ENCODE results near the gene TMEM259. TPM values are rescaled to one million over a fixed set of nuclear protein-coding genes. Genes with fewer than 3 reads are reported as not detected.

Gene TMEM259
- total RNA-seq, 1 donor from 2014 or later = 157 TPM

GRCh38 chr19:1017115-1017905 is 3.6 kb downstream of the TMEM259 start:
- Mint-ChIP-seq H3K27me3 (ENCODE audit: unreplicated experiment) (no peaks in the 10 kb centered on the region), H3K27ac (ENCODE audit: unreplicated experiment) (peak overlapping the region; percentile 77), H3K4me1 (ENCODE audit: unreplicated experiment) (peaks cover 44% of the 10 kb centered on the region), H3K4me3 (ENCODE audit: unreplicated experiment) (peak overlapping the region; percentile 47), H3K9me3 (ENCODE audit: unreplicated experiment) (no peaks in the 10 kb centered on the region), H3K36me3 (ENCODE audit: unreplicated experiment) (peaks cover 2% of the 10 kb centered on the region)
- DNase-seq (ENCODE audit: extremely low spot score, unreplicated experiment) = no peak
- no peak for TF ChIP-seq CTCF (IDR thresholded peaks at IDR 0.05)

- Mint-ChIP-seq H3K27ac (ENCODE audit: unreplicated experiment) (peak overlapping the region; percentile 77), H3K4me1 (ENCODE audit: unreplicated experiment) (peaks cover 42% of the 10 kb centered on the region), H3K9me3 (ENCODE audit: unreplicated experiment) (no peaks in the 10 kb centered on the region), H3K4me3 (ENCODE audit: unreplicated experiment) (peak overlapping the region; percentile 47), H3K36me3 (ENCODE audit: unreplicated experiment) (peaks cover 3% of the 10 kb centered on the region), H3K27me3 (ENCODE audit: unreplicated experiment) (no peaks in the 10 kb centered on the region)
- DNase-seq (ENCODE audit: extremely low spot score, unreplicated experiment) = no peak
- no peak for TF ChIP-seq CTCF (IDR thresholded peaks at IDR 0.05)
These were observed 4.2 kb downstream of the TMEM259 start for GRCh38 chr19:1016647-1017114.

DNA sequence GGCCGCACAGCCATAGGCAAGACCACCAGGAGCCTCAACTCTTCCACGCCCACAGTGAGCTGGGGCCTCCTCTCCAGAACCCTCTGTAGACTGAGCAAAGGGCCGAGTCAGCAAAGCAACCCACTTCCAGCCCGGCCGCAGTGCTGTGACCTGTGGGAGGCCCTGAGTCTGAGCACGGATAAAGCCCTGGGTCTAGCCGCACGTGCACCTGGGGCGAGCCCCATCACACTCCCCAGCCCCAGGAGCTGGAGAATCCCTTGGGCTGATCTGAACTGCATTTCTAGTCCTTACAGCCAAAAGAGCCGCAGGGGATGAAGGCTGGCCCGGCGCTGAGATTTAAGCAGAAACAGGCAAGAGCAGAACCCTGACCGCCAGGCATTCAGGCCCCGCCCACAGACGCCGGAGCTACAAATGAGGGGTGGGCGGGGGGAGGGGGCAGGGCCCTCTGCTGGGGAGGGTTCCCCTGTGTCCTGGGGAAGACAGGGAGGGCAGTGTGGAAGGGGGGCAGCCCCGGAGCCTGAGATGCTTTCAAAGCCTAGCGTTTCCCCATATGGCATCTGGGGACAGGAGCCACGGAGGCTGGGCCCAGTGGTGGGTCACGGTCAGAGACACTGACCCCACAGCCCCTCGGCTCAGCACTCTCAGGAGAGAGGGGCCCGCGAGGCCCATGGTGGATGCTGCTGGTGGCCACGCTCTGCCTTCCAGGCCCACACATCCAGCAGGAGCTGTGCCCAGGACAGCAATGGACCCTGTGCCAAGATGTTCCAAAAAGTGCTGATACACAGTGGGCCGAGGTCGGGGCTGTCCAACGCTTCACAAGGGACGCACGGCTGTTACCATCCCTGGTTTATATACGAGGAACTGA is 4.9 kb downstream of the TMEM259 start:
- peaks cover 3% of the 10 kb centered on the region for H3K36me3 Mint-ChIP-seq (ENCODE audit: unreplicated experiment)
- H3K4me3 Mint-ChIP-seq (ENCODE audit: unreplicated experiment) = no peak overlapping the region
- no peak overlapping the region for H3K27ac Mint-ChIP-seq (ENCODE audit: unreplicated experiment)
- DNase-seq (ENCODE audit: extremely low spot score, unreplicated experiment) = no peak
- H3K9me3 Mint-ChIP-seq (ENCODE audit: unreplicated experiment) = no peaks in the 10 kb centered on the region
- peaks cover 39% of the 10 kb centered on the region for H3K4me1 Mint-ChIP-seq (ENCODE audit: unreplicated experiment)
- TF ChIP-seq CTCF (IDR thresholded peaks at IDR 0.05) = no peak
- H3K27me3 Mint-ChIP-seq (ENCODE audit: unreplicated experiment) = no peaks in the 10 kb centered on the region

DNA sequence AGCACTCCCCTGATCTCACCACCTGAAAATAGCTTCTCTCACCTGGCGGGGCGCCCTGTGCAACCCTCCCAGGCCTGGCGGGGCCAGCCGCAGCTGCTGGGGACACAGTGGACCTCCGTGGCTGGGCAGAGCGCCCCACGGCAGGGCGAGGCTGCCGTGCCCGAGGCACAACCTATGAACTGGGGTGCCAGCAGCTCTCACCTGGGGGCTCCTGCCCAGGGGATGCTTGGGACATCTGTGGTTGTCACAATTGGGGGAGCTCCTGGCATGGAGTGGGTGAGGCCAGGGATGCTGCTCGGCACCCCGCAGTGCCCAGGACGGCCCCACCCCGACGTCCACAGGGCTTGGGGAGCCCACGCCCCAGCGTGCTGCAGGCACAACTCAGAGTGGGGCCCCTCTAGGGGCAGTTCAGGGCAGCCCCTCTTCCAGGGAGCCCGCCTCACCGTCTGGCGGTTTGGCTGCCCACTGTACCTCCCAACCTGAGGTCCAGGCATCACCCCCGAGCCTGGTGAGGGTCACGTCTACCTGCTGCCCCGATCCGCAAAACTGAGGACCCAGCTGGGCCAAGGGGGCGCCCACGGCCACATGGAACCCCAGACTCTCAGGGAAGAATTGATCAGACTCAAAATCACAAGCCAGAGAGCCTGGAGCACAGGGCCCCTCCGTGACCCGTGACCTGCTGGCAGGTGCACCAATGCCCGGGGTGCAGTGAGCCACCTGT is 5.7 kb downstream of the TMEM259 start:
- Mint-ChIP-seq H3K27ac (ENCODE audit: unreplicated experiment) (no peak overlapping the region), H3K9me3 (ENCODE audit: unreplicated experiment) (no peaks in the 10 kb centered on the region), H3K4me3 (ENCODE audit: unreplicated experiment) (no peak overlapping the region), H3K27me3 (ENCODE audit: unreplicated experiment) (no peaks in the 10 kb centered on the region), H3K4me1 (ENCODE audit: unreplicated experiment) (peaks cover 39% of the 10 kb centered on the region), H3K36me3 (ENCODE audit: unreplicated experiment) (peaks cover 3% of the 10 kb centered on the region)
- DNase-seq (ENCODE audit: extremely low spot score, unreplicated experiment) = no peak
- no peak for TF ChIP-seq CTCF (IDR thresholded peaks at IDR 0.05)
